Gastroesophageal sphincter (tissue), 2 donors: ENCODE data around the gene SDK2.

Experiments used
- EP300 ChIP-seq: sonication (generic); formaldehyde crosslinking; IDR thresholded peaks from one replicate; pipeline ENCODE4 v1.6.1; 2017; ENCODE audit warnings: antibody characterized with exemption, mild to moderate bottlenecking
- POLR2AphosphoS5 ChIP-seq: sonication (generic); formaldehyde crosslinking; IDR thresholded peaks from one replicate; pipeline ENCODE4 v1.6.1; 2017; ENCODE audit warnings: antibody characterized with exemption

- TF ChIP-seq EP300, result no peak
- TF ChIP-seq POLR2AphosphoS5, result no peak
Observed at GRCh38 chr17:73580073-73580710, 64.1 kb downstream of the SDK2 start.
